OCI-LY3 (cell line): ENCODE data around the gene AUNIP.

Experiments
- CTCF ChIP-seq: fragments of 200-600, 300-600 bp; sonication (generic); IDR thresholded peaks from 2 replicates; pipeline ENCODE4 v1.5.1; 2014; ENCODE audit warnings: antibody characterized with exemption, low read length, low read depth
- EZH2phosphoT487 ChIP-seq: fragments of 200-600 bp; shearing (Covaris generic); IDR thresholded peaks from 2 replicates; pipeline ENCODE4 v1.6.1; 2018; ENCODE audit warnings: antibody characterized with exemption, mixed run types, low read depth

- TF ChIP-seq EZH2phosphoT487 (no peak), CTCF (no peak)
Measured at GRCh38 chr1:25832336-25833037, 26.8 kb downstream of the AUNIP start.
